HG02884 (cell line): ENCODE results near the gene PIP4P1.
A peak's percentile ranks its signal among the peaks of the same experiment; 100 is the strongest.

ENCODE experiments used
- ATAC-seq: cut with Tn5 transposase; IDR thresholded peaks from one replicate; pipeline ENCODE4 v1.9.1; 2021; ENCODE audit warnings: mild to moderate bottlenecking, moderate library complexity; ENCODE audit not compliant: unreplicated experiment

PIP4P1 gene

GRCh38 chr14:20412411-20412810 lies 48.8 kb downstream of the PIP4P1 start:
- peak; percentile 43 for ATAC-seq

GRCh38 chr14:20409226-20409625 lies 52.0 kb downstream of the PIP4P1 start:
- no peak for ATAC-seq
